ENCODE measurements around the gene PDE6C. TPM values are rescaled to one million over a fixed set of nuclear protein-coding genes. Genes with fewer than 3 reads are reported as not detected.

Gene PDE6C
- total RNA-seq, 5 donors from 2014 or later (not counting 1 experiment from before 2014, with no cell fraction given), result not detected

DNA sequence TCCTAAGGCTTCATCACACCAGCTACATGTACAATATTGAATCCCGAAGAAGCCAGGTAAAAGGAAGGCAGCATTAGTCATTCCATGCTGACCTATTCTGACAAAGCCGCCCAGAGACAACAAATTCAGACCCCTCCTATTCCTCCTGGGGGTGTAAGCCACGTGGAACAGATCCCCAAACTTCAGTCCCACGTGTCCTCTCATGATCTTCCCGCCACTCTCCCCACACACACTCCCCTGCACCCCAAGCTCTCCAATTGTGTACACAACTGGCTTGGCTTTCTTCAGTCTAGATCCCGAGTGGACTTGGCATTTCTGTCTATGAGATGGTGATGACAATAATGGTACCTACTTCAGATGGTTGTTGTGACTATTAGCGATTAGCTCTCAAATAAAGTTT is 8.6 kb downstream of the PDE6C start:
- DNase-seq (no peak), ATAC-seq (replicated peaks in 1 of 4) (no peak)
- ChIA-PET CTCF (no interaction called here), POLR2A (interaction anchor here in 1 of 2 donors (0.5 kb wide), 1 partner anchor 348 kb away, joined by 5 read pairs; no protein-coding TSS in a partner anchor)
- Mint-ChIP-seq H3K9me3 (no peaks in the 10 kb centered on the region), H3K27me3 (peaks cover 7 to 12% of the 10 kb centered on the region in 2 donors), H3K4me3 (no peak overlapping the region), H3K27ac (no peak overlapping the region), H3K4me1 (peaks cover 0 to 2% (median 0%) of the 10 kb centered on the region in 3 donors), H3K36me3 (no peaks in the 10 kb centered on the region)
- Histone ChIP-seq H3K27me3 (replicated peaks in 1 of 2; ENCODE audit: control insufficient read depth in 2 of 2, extremely low read depth in 1 of 2, insufficient read depth in 2 of 2, low read length in 1 of 2) (peaks cover 0 to 2% of the 10 kb centered on the region in 2 experiments), H3K9me3 (no peaks in the 10 kb centered on the region), H3K4me3 (ENCODE audit: control insufficient read depth in 1 of 2, extremely low read depth in 1 of 2, low read length in 1 of 2) (no peak overlapping the region), H3K4me1 (ENCODE audit: control insufficient read depth in 1 of 2, extremely low read depth in 1 of 2, insufficient read depth in 2 of 2, low read length in 2 of 2) (no peaks in the 10 kb centered on the region), H3K27ac (ENCODE audit: low read length) (no peak overlapping the region), H3K36me3 (ENCODE audit: control insufficient read depth in 2 of 2, extremely low read depth in 1 of 2, insufficient read depth in 1 of 2, low read length in 1 of 2) (no peaks in the 10 kb centered on the region)
- WGBS (ENCODE audit: insufficient coverage), result 48% methylated on average over 3 of the region's 7 CpGs

DNA sequence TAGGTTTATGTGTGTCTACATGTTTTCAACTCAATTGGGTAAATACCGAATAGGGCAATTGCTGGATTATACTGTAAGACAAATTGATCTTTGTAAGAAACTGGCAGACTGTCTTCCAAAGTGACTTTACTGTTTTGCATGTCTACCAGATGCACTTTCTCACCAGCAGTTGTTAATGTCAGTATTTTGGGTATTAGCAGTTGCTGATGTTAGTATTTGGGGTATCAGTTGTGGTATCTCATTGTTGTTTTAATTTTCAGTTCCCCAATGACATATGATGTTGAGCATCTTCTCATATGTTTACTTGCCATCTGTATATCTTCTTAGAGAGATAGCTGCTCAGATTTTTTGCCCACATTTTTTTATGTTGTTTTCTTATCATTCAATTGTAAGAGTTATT is 10.6 kb downstream of the PDE6C start:
- ATAC-seq (replicated peaks in 1 of 4) (no peak), DNase-seq (no peak)
- ChIA-PET CTCF (no interaction called here), POLR2A (no interaction called here)
- Mint-ChIP-seq H3K9me3 (no peaks in the 10 kb centered on the region), H3K36me3 (no peaks in the 10 kb centered on the region), H3K27ac (no peak overlapping the region), H3K4me1 (no peaks in the 10 kb centered on the region), H3K27me3 (peaks cover 7 to 10% of the 10 kb centered on the region in 2 donors), H3K4me3 (no peak overlapping the region)
- peaks cover 0 to 2% of the 10 kb centered on the region in 2 experiments for H3K27me3 ChIP-seq (replicated peaks in 1 of 2; ENCODE audit: control insufficient read depth in 2 of 2, extremely low read depth in 1 of 2, insufficient read depth in 2 of 2, low read length in 1 of 2)
- no peak overlapping the region for H3K4me3 ChIP-seq (ENCODE audit: control insufficient read depth in 1 of 2, extremely low read depth in 1 of 2, low read length in 1 of 2)
- 75% methylated on average over 1 of the region's 1 CpG for WGBS (ENCODE audit: insufficient coverage)
- H3K4me1 ChIP-seq (ENCODE audit: control insufficient read depth in 1 of 2, extremely low read depth in 1 of 2, insufficient read depth in 2 of 2, low read length in 2 of 2), result no peaks in the 10 kb centered on the region
- no peaks in the 10 kb centered on the region for H3K9me3 ChIP-seq
- H3K36me3 ChIP-seq (ENCODE audit: control insufficient read depth in 2 of 2, extremely low read depth in 1 of 2, insufficient read depth in 1 of 2, low read length in 1 of 2), result no peaks in the 10 kb centered on the region
- no peak overlapping the region for H3K27ac ChIP-seq (ENCODE audit: low read length)

DNA sequence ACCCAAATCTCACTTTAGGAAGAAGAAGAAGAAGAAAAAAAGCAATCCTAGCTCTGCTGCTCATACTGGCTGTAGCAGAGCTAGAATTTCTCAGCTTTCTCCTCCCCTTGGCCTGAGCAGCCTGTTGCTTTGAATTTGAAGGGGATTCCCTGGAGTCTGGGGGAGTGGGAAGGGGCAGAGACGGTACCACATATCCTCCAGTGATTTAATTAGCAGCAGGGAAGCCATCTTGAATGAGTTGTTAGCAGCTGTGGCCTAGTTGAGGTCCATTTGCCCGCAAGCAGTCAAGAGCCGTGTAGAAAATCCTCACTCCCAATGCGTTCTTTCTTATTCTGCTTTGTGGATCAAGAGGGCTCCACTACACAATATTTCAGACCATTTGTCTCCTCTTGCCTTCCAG is 16.5 kb downstream of the PDE6C start:
- no peaks in the 10 kb centered on the region for H3K36me3 ChIP-seq (ENCODE audit: control insufficient read depth in 2 of 2, extremely low read depth in 1 of 2, insufficient read depth in 1 of 2, low read length in 1 of 2)
- POLR2A ChIA-PET, result no interaction called here
- Mint-ChIP-seq H3K27ac (no peak overlapping the region), H3K27me3 (peaks cover 19 to 24% of the 10 kb centered on the region in 2 donors), H3K4me1 (no peaks in the 10 kb centered on the region), H3K36me3 (no peaks in the 10 kb centered on the region), H3K9me3 (no peaks in the 10 kb centered on the region), H3K4me3 (no peak overlapping the region)
- DNase-seq, result no peak
- no peaks in the 10 kb centered on the region for H3K9me3 ChIP-seq
- CTCF ChIA-PET, result interaction anchor here in 1 of 2 donors (0.6 kb wide), 1 partner anchor 1300 kb away, joined by 4 read pairs; no protein-coding TSS in a partner anchor
- whole genome bisulfite sequencing (ENCODE audit: insufficient coverage), result no CpG with 5 or more reads among the region's 4 CpGs
- no peaks in the 10 kb centered on the region for H3K4me1 ChIP-seq (ENCODE audit: control insufficient read depth in 1 of 2, extremely low read depth in 1 of 2, insufficient read depth in 2 of 2, low read length in 2 of 2)
- no peak overlapping the region for H3K27ac ChIP-seq (ENCODE audit: low read length)
- H3K27me3 ChIP-seq (replicated peaks in 1 of 2; ENCODE audit: control insufficient read depth in 2 of 2, extremely low read depth in 1 of 2, insufficient read depth in 2 of 2, low read length in 1 of 2), result peaks cover 0 to 17% of the 10 kb centered on the region in 2 experiments
- no peak overlapping the region for H3K4me3 ChIP-seq (ENCODE audit: control insufficient read depth in 1 of 2, extremely low read depth in 1 of 2, low read length in 1 of 2)
- no peak for ATAC-seq (replicated peaks in 1 of 4)

DNA sequence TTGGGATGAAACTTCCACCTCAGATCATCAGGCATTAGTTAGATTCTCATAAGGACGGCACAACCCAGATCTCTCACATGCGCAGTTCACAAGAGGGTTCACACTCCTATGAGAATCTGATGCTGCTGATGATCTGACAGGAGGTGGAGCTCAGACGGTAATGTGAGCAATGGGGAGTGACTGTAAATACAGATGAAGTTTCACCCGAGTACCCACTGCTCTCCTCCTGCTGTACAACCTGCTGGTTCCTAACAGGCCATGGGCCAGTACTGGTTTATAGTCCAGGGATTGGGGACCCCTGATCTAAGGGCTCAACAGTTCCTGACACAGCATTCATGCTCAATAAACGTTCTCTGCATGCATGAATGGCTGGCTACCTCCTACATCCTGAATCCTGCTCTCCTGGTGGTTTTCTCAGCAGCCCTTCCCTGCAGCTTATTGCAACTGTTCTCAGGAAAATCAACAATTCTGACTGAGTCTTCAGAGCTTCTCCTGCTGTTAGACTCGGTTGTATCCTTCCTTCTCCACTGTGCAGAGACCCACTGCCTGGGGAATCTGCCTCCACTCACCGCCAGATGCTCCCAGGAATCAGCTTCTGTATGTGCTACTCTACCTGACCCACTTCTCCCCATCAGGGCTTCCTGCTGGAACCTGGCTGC is 17.4 kb downstream of the PDE6C start:
- H3K36me3 Mint-ChIP-seq, result no peaks in the 10 kb centered on the region
- POLR2A ChIA-PET, result no interaction called here
- no peaks in the 10 kb centered on the region for H3K9me3 ChIP-seq
- H3K4me3 ChIP-seq (ENCODE audit: control insufficient read depth in 1 of 2, extremely low read depth in 1 of 2, low read length in 1 of 2), result no peak overlapping the region
- no peaks in the 10 kb centered on the region for H3K4me1 ChIP-seq (ENCODE audit: control insufficient read depth in 1 of 2, extremely low read depth in 1 of 2, insufficient read depth in 2 of 2, low read length in 2 of 2)
- peaks cover 0 to 17% of the 10 kb centered on the region in 2 experiments for H3K27me3 ChIP-seq (replicated peaks in 1 of 2; ENCODE audit: control insufficient read depth in 2 of 2, extremely low read depth in 1 of 2, insufficient read depth in 2 of 2, low read length in 1 of 2)
- H3K4me3 Mint-ChIP-seq, result no peak overlapping the region
- DNase-seq (no peak), ATAC-seq (replicated peaks in 1 of 4) (no peak)
- no peak overlapping the region for H3K27ac Mint-ChIP-seq
- WGBS (ENCODE audit: insufficient coverage), result 55% methylated on average over 4 of the region's 7 CpGs
- H3K4me1 Mint-ChIP-seq, result no peaks in the 10 kb centered on the region
- no peak overlapping the region for H3K27ac ChIP-seq (ENCODE audit: low read length)
- no peaks in the 10 kb centered on the region for H3K36me3 ChIP-seq (ENCODE audit: control insufficient read depth in 2 of 2, extremely low read depth in 1 of 2, insufficient read depth in 1 of 2, low read length in 1 of 2)
- peaks cover 17 to 24% of the 10 kb centered on the region in 2 donors for H3K27me3 Mint-ChIP-seq
- CTCF ChIA-PET, result no interaction called here
- no peaks in the 10 kb centered on the region for H3K9me3 Mint-ChIP-seq

DNA sequence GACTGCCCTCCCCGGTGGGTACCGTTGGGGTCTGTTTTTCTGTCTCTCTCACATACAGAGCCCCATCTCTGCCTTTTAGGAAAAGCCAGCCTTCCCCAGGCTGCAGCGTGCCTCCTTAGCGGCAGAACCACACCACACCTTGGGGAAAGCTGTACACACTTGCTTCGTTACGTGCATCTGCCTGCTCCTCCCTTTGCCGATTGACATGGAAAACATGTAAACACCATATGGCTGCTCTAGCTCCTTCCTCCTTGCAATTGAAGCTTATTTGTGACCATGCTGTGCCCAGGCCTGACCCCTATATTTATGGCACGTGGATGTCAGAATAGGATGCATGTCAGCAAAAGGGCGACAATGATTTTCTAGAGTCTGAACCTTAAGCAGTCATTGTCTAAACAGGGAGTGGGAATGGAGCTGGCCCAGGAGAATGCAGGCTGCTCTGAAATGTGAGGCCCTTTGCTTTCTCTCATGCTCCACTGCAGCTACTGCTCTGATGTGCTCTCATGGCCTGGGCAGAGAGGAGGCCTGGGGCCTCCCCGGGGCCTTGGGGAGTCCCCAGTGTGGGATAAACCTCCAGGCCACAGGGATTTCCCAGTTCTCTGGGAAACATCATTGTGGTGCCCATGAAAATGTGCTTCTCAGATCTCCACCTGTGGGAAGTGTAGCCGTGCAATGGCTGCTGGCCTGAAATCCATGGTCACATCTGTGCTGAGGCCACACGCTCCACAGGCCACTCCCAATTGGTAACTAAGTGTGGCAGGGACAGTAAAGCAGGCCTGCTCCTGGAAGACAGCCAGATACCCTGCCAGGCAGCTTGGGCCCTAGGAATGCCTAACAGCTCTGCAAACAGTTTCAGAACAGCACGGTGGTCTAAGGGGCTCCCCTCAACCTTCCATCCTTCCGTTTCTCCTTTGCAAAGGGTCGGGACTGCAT is 18.6 kb downstream of the PDE6C start:
- no peaks in the 10 kb centered on the region for H3K36me3 ChIP-seq (ENCODE audit: control insufficient read depth in 2 of 2, extremely low read depth in 1 of 2, insufficient read depth in 1 of 2, low read length in 1 of 2)
- Mint-ChIP-seq H3K4me3 (no peak overlapping the region), H3K9me3 (no peaks in the 10 kb centered on the region), H3K4me1 (no peaks in the 10 kb centered on the region), H3K36me3 (no peaks in the 10 kb centered on the region), H3K27ac (no peak overlapping the region), H3K27me3 (peaks cover 13 to 21% of the 10 kb centered on the region in 2 donors)
- H3K4me1 ChIP-seq (ENCODE audit: control insufficient read depth in 1 of 2, extremely low read depth in 1 of 2, insufficient read depth in 2 of 2, low read length in 2 of 2), result no peaks in the 10 kb centered on the region
- ATAC-seq (replicated peaks in 1 of 4) (no peak), DNase-seq (no peak)
- 87% methylated on average over 13 of the region's 15 CpGs for WGBS (ENCODE audit: insufficient coverage)
- ChIA-PET CTCF (no interaction called here), POLR2A (no interaction called here)
- no peak overlapping the region for H3K4me3 ChIP-seq (ENCODE audit: control insufficient read depth in 1 of 2, extremely low read depth in 1 of 2, low read length in 1 of 2)
- no peak overlapping the region for H3K27ac ChIP-seq (ENCODE audit: low read length)
- peaks cover 0 to 17% of the 10 kb centered on the region in 2 experiments for H3K27me3 ChIP-seq (replicated peaks in 1 of 2; ENCODE audit: control insufficient read depth in 2 of 2, extremely low read depth in 1 of 2, insufficient read depth in 2 of 2, low read length in 1 of 2)
- H3K9me3 ChIP-seq, result no peaks in the 10 kb centered on the region

DNA sequence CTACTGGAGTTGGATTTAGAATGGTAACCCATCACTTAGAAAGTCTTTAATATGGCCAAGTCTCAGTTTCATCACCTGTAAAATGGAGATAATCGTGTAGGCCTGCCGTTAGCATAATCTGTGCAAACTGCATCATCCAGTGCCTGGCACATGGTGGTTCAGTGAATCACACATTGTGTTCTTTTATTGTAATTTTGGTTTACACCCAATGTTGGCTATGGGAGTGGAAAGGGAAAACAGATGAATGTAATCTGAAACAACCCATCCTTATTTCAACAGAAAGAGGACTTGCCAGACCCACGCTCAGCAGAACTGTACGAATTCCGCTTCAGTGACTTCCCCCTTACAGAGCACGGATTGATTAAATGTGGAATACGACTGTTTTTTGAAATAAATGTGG is 27.5 kb downstream of the PDE6C start:
- H3K36me3 ChIP-seq (ENCODE audit: control insufficient read depth in 2 of 2, extremely low read depth in 1 of 2, insufficient read depth in 1 of 2, low read length in 1 of 2), result no peaks in the 10 kb centered on the region

More for the DNA sequence above, 27.5 kb downstream of the PDE6C start:
- H3K27ac Mint-ChIP-seq, result no peak overlapping the region
- no peaks in the 10 kb centered on the region for H3K9me3 ChIP-seq
- ATAC-seq (replicated peaks in 1 of 4) (no peak), DNase-seq (no peak)
- no peaks in the 10 kb centered on the region for H3K27me3 ChIP-seq (replicated peaks in 1 of 2; ENCODE audit: control insufficient read depth in 2 of 2, extremely low read depth in 1 of 2, insufficient read depth in 2 of 2, low read length in 1 of 2)
- H3K36me3 Mint-ChIP-seq, result no peaks in the 10 kb centered on the region
- H3K4me1 Mint-ChIP-seq, result no peaks in the 10 kb centered on the region
- WGBS (ENCODE audit: insufficient coverage), result no CpG with 5 or more reads among the region's 7 CpGs
- H3K27me3 Mint-ChIP-seq, result peaks cover 20 to 22% of the 10 kb centered on the region in 2 donors
- no peaks in the 10 kb centered on the region for H3K9me3 Mint-ChIP-seq
- ChIA-PET CTCF (no interaction called here), POLR2A (no interaction called here)
- H3K4me1 ChIP-seq (ENCODE audit: control insufficient read depth in 1 of 2, extremely low read depth in 1 of 2, insufficient read depth in 2 of 2, low read length in 2 of 2), result no peaks in the 10 kb centered on the region
- no peak overlapping the region for H3K27ac ChIP-seq (ENCODE audit: low read length)
- H3K4me3 ChIP-seq (ENCODE audit: control insufficient read depth in 1 of 2, extremely low read depth in 1 of 2, low read length in 1 of 2), result no peak overlapping the region
- no peak overlapping the region for H3K4me3 Mint-ChIP-seq
